Dermis microvascular lymphatic vessel endothelial cell (primary cell): Measurements from ENCODE around the gene PHTF2. TPM values are rescaled to one million over a fixed set of nuclear protein-coding genes. Genes with fewer than 3 reads are reported as not detected.
"Not testable (repeated sequence)": the region's sequence is repeated elsewhere in the genome, so short reads cannot be mapped to it uniquely, and the experiment has no call there.

Source experiments
- DNase-seq, 2 donors: peaks; one replicate each; pipeline versions ENCODE4 v3.0.0 to v3.0.0-alpha.2; 2010; ENCODE audit warnings: low read depth in 2 of 2
- total RNA-seq: library from RNA; depleted of rRNA; stranded (reverse); fragments of >200 nt; gene quantifications from 2 replicates; pipeline ENCODE4 v1.2.1, GENCODE V29; 2014

Gene PHTF2
- total RNA-seq, 1 donor from 2014 or later: 10.5 TPM

DNA sequence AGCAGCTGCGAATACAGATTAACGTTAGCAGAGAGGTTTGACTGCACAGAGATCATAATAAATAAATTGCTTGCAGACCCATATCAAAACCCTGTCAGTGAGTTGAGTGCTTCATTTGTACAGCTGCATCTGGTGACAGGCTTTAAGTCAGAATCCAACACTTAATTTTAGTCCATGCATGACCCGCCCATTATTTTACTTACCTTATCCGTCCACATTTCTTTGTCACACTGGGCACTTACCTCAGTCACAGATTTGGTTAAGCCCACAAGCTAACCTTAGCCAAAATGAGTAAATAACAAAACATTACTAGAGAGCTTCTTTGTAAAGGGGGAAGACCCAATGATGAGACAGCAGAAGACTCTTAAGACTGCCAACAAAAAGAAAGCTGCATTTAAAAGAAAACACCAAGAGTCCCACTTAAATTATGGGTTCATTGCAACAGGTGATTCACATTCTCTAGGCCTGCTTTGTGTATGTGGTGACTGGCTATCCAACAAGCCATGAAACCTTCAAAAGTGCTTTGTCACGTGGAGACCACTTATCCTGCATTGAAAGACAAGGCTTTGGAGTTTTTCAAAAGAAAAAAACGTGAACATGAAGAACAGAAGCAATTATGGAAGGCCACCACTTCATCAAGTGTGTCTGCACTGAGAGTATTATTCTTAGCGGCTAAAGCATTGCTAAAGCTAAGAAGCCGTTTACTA is 32.2 kb downstream of the PHTF2 start:
- DNase-seq: no peak

DNA sequence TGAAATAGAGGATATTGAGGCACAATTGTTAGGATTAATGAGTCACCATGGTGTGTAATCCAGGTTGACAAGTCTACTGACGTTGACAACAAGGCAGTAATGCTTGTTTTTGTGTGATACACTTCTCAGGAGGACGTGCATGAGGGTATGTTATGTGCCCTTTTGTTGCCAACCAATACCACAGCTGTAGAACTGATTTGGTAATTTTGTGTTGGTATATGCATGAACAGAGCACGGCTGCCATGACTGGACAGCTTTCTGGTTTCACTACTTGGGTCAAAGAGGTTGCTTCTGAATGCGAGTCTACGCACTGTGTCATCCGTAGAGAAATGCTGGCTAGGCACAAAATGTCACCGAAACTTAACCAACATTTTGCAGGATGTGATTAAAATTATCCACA is 32.9 kb downstream of the PHTF2 start:
- DNase-seq: no peak

GRCh38 chr7:77831953-77832352 is 33.4 kb downstream of the PHTF2 start:
- no peak for DNase-seq

DNA sequence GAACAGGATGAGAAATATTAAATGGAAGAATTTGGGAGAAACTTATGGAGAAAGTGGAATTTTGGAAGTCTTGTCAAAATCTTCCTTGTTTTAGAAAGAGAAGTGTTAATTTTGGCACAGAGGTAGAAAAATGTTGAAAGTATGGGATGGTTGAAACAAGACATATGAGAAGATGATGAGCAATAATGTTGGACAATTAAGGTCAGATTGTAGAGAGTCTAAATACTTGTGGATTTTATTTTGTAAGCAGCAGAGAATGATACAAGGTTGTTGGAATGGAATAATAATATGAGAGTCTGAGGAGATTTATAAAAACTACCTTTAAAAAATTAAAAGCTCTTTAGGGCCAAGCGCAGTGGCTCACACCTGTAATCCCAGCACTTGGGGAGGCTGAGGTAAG is 34.6 kb downstream of the PHTF2 start:
- no peak for DNase-seq

GRCh38 chr7:77836425-77836824 is 37.9 kb downstream of the PHTF2 start:
- not testable (repeated sequence) for DNase-seq

- DNase-seq: no peak
Measured at GRCh38 chr7:77837275-77837674, 38.7 kb downstream of the PHTF2 start.

GRCh38 chr7:77837966-77838365 is 39.4 kb downstream of the PHTF2 start:
- DNase-seq: no peak

DNA sequence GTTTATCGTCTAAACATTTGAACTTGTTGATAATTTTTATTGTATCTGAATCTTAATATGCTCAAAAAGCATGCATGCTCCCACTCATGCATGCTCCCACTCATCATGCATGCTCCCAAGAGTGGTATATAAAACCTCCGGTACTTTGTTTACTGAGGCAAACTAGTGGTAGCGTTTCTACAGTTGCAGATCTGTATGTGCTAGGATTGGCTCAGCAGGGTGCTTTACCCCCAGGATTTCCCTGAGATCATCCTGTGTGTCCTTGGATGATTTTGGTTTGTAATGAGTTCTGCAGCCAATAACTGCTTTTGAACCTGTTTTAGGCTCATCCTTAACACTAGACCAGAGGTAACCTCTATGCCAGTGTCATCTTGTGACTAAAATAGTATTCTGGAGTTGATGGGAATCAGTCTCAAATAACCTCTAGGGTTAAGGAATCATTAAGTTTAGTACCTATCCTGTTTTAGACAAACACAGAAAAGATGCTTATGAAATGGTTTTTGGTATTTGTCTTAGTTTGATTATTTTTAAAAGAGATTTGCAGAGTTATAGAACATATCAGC is 40.4 kb downstream of the PHTF2 start:
- no peak for DNase-seq

- DNase-seq: no peak
Measured at GRCh38 chr7:77839919-77840318, 41.3 kb downstream of the PHTF2 start.

DNA sequence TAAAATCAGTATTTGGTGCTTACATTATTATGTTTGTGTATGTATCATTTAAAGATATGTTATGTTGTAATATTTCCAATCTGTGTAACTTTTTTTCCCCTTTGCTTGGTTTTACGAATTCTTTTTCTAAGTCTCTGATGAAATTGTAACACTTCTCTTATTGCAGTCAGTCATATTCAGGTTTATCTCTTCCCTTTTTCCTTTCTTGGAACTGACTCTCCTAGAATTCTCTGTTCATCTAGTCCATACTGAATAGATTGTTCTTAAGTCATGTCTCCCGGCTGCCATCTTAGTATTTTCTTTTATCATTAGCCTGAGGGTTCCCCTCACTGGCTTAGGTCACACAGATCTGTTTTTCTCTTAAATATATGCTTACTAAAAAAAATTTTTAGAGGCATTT is 44.6 kb downstream of the PHTF2 start:
- no peak for DNase-seq

DNA sequence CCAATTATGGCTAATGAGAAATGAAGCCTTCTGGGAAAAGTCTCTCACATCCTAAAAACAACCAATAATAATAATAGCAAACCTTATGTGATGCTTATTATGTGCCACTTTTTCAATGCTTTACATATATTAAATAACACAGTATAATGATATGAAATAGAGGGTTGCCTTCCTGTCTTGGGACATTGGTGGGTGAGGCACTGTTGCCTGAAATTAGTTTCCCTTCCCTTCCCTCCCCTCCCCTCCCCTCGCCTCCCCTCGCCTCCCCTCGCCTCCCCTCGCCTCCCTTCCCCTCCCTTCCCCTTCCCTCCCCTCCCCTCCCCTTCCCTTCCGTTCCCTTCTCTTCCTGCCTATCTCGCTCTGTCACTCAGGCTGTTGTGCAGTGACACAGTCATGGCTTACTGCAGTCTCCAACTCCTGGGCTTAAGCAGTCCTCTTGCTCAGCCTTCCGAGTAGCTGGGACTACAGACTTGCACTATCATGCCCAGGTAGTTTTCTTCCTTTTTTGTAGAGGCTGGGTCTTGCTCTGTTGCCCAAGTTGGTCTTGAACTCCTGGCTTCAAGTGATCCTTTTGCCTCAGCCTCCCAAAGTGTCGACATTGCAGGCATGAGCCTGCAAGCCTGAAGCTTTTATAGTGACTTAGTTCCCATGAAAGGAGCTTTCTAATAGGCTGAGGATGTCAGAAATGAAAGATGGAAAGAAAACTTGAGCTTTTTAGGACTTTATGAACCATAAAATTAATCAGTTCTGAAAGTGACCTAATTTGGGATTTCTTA is 47.9 kb downstream of the PHTF2 start:
- no peak for DNase-seq

- DNase-seq: no peak
Measured at GRCh38 chr7:77855371-77856083, 57.0 kb downstream of the PHTF2 start.

DNA sequence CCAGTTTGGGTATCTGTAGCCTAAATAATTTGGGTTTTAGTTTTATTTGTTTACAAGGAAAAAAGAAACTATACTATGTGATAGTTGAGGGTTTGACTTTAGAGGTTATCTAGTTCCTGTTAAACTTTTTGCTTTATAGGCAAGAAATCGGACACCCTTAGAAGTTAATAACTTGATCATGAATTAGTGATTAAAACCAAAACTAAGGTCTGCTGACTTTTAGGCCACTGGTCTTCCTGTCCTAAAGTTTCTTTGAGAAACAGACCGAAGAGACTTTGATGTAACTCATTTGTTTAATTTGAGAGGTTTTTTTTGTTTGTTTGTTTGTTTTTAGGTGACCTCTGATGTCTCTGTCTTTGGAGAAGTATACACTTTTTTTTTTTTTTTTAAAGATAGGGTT is 59.7 kb downstream of the PHTF2 start:
- no peak for DNase-seq

GRCh38 chr7:77859343-77859742 is 60.8 kb downstream of the PHTF2 start:
- DNase-seq: no peak

DNA sequence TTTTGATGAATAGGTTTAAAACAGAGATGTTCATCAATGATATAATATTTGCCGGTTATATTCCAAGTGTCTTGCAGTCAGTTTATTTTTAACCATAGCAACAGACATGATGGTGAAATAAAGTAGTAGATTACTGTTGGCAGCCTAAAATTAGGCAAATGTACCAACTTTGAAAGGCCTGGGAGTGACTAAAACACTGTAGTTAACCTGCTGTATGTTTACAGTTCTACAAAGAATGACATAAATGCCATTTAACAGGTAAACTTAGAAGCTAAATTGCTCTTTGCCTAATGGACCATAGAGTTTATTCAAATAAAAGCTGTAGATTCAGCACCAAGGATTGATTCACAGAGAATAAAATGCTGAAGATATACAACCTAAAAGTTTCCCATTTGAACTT is 64.1 kb downstream of the PHTF2 start:
- no peak for DNase-seq

DNA sequence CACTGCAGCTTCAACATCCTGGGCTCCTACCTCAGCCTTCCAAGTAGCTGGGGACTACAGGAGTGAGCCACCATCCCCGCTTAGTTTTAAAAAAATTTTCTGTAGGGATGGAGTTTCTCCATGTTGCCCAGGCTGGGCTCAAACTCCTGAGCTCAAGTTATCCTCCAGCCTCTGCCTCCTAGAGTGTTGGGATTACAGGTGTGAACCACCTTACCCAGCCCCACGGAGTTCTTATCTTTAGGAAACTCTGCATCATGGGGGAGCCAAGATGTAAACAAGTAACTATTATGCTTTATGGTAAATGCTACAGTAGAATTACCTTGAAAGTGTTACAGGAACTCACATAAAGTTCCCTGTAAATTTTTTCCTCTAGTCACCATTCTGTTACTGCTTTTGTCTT is 65.3 kb downstream of the PHTF2 start:
- no peak for DNase-seq

- no peak for DNase-seq
Measured at GRCh38 chr7:77866370-77866769, 67.8 kb downstream of the PHTF2 start.

GRCh38 chr7:77866786-77867536 is 68.4 kb downstream of the PHTF2 start:
- peak; percentile 37 to 61 for DNase-seq

DNA sequence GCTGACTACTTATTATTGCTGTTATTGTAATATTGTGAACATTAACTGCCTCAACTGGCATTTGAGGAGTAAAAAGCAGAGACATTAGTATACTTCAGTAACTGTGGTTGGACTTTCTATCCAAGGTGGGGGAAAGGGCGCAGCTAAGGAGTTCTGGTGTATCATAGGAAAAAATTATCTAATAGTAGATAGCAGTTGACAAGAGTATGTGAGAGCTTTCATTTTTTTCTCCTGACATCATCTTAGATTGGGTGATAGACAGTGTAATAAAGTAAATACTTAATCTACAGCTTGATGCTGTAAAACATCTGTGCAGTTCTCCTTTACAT is 68.9 kb downstream of the PHTF2 start:
- peak; percentile 1 to 25 for DNase-seq

DNA sequence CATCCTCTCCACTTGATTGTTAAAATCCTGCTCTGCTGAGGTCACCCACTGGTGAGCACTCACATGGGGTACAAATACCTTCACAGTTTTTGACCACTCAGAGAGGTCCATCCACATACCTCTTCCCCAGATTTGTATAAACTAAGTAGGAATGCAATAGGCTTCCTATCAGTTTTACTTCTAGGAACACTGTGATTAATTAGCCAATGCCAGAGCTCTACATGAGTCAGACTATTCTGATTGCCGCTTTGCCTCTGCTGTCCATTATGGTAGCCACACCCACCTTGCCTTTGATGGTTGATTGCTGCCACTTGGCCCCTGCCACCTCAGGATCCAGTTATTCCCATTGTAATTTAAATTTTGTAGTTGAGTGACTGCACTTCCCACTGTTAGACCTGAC is 73.7 kb downstream of the PHTF2 start:
- DNase-seq: not testable (repeated sequence)
